NOMO-1 (cell line): Measurements from ENCODE around the gene SPEF2.
A peak's percentile ranks its signal among the peaks of the same experiment; 100 is the strongest.
"Not testable (repeated sequence)": the region's sequence is repeated elsewhere in the genome, so short reads cannot be mapped to it uniquely, and the experiment has no call there.

Experiments used
- DNase-seq, 2 experiments: peaks; one replicate each; lab custom pipeline; 2025; ENCODE audit not compliant: unreplicated experiment in 2 of 2; lab: John Stamatoyannopoulos, UW

The SPEF2 gene

GRCh38 chr5:35815089-35815936 is 197.7 kb downstream of the SPEF2 start:
- DNase-seq = peak; percentile 24 to 64

DNA sequence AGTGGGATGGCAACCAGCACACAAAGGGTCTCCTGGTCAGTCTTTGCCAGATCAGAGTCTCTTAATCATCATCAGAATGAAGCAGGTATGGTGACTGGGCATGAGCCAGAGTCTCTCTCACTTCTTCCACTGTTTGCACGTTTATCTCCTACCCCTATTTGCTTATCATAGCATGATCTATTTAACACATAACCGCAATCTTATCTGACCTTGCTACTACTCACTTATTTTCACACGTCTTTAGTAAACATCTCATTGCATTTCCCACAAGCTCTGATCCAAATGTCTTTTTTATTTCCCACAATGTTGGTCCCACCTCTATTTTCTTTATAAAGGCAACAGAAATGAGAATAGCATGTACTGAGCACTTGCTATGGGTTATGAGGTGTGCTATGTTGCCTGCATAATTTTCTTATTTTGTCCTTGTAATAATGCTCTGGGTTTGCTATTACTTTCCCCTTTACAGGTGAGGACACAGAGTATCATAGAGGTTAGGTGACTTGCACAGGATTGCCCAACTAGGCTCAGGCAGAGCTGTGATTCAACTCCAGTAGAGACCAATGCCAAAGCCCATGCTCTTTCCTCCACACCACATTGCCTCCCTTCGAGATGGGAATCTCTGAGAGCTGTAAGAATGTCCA is 199.3 kb downstream of the SPEF2 start:
- no peak for DNase-seq

DNA sequence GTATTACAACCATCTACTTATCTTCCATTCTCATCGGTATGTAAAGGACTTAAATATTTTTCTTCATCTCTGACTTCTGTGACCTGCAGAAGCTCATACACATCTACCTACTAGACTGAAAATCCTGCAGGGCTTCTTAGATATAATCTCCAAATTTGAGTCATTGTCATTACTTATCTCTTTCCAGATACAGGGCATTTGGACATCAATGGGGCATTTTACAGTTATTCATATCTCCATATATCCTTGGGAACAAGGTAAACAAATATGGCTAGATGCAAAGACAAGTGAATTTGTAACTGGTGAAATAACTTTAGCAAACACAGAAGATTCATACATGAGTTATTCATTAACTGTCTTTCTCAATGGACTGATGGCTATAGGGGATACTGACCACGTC is 201.4 kb downstream of the SPEF2 start:
- DNase-seq = no peak

DNA sequence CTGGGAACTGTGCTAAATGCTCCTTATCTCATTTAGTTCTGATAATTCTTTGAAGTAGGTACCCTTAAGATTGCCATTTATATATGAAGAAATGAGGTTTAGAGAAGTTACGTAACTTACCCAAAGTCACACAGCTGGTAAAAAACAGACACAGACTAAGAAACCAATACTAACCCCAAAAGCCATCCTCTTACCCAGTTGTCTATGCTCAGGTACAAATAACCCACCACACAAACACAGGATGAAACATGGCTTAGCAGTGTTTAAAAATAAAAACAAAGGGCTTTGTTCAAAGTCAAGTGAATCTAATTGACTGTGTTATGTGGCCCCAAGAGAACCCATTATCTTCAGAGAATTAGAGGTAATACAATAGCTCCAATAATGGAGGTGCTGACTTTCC is 202.0 kb downstream of the SPEF2 start:
- DNase-seq = peak in 1 of 2 experiments; percentile 19

DNA sequence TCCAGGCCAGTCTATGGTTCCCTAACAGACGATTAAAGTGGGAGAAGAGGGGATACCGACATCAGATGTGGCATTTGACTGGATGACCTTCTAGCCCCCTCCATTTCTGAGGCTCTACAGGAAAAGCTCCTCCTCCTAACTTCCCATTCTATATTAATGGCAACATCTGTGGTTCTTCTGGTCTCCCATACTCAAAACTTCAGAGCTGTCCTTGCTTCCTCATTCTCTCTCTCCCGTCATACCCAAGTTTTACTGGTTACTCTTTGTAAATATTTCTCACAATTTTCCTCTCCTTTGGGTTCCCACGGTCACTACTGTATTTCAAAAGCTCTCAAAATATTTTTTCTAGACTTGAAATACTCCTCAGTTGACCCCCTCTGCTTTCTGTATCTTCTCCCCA is 203.1 kb downstream of the SPEF2 start:
- peak; percentile 49 to 85 for DNase-seq

- no peak for DNase-seq
Measured at GRCh38 chr5:35821513-35821912, 203.8 kb downstream of the SPEF2 start.

- DNase-seq = no peak
Measured at GRCh38 chr5:35822511-35822910, 204.8 kb downstream of the SPEF2 start.

- no peak for DNase-seq
Measured at GRCh38 chr5:35823347-35824098, 205.9 kb downstream of the SPEF2 start.

DNA sequence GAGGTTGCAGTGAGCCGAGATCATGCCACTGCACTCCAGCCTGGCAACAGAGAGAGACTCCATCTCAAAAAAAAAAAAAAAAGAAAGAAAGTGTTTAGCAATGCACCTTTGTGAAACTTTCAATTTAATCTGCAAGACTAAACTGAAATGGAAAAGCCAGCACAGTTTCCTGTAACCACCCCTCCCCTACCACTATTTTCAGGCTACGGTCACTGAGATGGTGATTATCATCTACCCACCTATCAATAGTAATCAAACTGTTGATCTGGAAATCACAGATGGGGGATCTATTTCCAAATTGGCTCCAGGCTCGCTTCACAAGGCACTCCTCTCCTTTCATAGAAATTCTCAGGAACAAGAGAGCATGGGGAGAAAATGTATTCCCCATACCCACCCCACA is 208.4 kb downstream of the SPEF2 start:
- no peak for DNase-seq

DNA sequence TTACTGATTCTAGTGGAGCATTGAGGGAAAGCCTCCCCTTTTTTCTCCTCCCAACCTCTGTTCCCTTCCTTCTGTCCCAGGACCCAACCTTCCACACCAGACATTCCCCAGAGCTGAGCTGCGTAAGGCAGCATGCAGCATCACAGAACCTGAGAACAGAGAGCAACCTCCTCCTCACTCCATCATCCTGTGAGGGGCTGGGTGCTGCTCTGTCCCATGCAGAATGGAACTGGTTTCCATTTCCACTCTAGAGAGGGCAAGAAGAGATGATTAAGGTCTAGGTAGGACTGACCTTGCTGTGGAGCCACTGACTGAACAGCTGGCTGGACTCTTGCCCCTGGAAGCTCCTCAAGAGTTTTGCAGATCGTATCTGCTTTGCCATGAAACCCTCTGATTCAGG is 208.9 kb downstream of the SPEF2 start:
- DNase-seq = no peak

DNA sequence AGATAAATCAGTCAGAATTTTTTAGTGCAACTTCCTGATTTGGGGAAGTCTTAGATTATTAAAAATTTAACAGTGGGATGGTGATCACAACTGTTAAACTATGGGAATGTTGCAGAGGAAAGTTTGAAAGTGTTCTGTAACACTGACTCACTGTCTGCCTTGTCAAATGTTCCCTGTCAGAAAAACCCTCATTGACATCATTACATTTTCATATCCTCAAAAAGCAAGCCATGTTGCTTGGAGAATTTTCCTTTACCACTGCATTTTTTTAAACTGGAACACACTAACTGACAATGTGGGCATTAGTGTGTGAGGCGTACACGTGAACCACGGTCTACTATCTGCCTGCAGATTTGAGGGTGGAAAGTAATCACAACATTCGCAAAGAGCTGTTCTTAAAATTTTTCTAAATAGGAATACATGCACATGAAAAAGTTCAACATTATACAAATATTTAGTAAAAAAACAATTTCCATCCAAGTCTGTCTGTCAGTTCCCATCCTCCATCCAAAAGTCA is 210.5 kb downstream of the SPEF2 start:
- no peak for DNase-seq

DNA sequence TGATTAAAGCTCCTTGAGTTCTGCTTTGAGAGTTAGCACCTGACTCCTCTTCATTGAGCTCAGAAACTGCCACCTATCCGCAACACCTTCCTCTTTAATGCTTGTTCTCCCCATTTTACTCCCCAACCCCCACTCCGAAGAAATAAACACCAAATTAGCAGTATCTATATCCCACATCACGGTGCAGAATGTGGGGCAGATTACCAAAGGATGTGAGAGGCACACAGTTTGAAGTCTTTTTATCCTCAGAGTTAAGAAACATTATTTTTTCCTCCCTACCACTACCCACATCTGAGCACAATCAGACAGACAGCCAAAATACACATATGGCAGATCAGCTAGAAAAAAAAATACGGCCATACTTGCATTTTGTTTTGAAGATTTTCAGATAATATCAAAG is 212.9 kb downstream of the SPEF2 start:
- DNase-seq = no peak

GRCh38 chr5:35832762-35833161 is 215.1 kb downstream of the SPEF2 start:
- no peak for DNase-seq

GRCh38 chr5:35833224-35833623 is 215.6 kb downstream of the SPEF2 start:
- no peak for DNase-seq

- no peak for DNase-seq
Measured at GRCh38 chr5:35835796-35836742, 218.4 kb downstream of the SPEF2 start.

GRCh38 chr5:35838370-35839042 is 220.8 kb downstream of the SPEF2 start:
- no peak for DNase-seq

DNA sequence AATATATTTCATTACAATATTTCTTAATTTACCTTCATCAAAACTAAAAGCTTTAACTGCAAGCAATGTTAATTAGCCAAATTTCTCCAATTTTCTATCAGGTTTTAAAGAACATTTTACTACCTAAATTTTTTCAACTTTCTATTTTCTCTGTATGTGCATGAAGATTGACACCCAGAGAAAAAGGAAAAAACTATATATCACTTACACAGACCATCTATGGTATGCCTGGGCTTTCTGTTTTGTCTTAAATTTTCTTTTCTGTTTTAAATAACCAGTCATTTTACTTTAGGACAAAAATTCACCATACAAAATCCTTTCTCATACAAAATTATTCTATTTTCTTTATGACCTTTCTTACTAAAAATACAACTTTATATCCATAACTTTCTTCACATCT is 225.2 kb downstream of the SPEF2 start:
- no peak for DNase-seq

DNA sequence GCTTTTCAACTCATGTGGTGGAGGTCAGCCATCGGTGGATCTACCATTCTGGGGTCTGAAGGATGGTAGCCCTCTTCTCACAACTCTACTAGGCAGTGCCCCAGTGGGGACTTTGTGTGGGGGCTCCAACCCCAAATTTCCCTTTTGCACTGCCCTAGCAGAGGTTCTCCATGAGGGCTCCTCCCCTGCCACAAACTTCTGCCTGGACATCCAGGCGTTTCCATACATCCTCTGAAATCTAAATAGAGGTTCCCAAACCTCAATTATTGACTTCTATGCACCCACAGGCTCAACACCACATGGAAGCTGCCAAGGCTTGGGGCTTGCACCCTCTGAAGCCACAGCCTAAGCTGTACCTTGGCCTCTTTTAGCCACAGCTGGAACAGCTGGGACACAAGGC is 227.8 kb downstream of the SPEF2 start:
- DNase-seq = not testable (repeated sequence)

- DNase-seq = no peak
Measured at GRCh38 chr5:35847491-35847890, 229.8 kb downstream of the SPEF2 start.

DNA sequence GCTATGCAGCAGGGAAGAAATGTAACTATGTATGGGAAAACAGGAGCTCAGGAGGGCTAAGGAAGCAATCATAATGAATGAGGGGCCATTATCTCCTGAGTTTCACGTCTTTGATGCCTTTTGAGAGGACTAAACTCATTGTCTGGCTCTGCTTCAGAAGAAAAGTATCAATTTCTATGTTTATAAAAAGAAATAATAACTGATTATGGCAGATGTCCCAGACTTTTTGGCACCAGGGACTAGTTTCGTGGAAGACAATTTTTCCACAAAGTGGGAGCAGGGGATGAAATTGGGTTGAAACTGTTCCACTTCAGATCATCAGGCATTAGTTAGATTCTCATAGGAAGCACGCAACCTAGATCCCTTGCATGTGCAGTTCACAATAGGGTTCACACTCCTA is 230.3 kb downstream of the SPEF2 start:
- DNase-seq = no peak
